K562 (cell line): ENCODE data around the gene NKD1. TPM values are rescaled to one million over a fixed set of nuclear protein-coding genes. Genes with fewer than 3 reads are reported as not detected.

ENCODE experiments used
- ATAC-seq: fragments of 200-7000 bp; cut with Tn5 transposase; 3 replicates; pipeline ENCODE4 v1.9.1; 2020; ENCODE audit warnings: moderate library complexity
- BruUV-seq: library from RNA; stranded (reverse); fragments of 400-500 nt; replicated peaks from 2 replicates; lab custom pipeline; 2021; lab: Mats Ljungman, UMichigan
- CTCF ChIA-PET: fragments of 300-600 bp; formaldehyde crosslinking; extraction: SDS; loops from one replicate; lab custom pipeline; 2021; ENCODE audit warnings: low intra/inter-chr PET ratio; lab: Yijun Ruan, JAX
- POLR2A ChIA-PET: fragments of 300-600, 350-650 bp; sonication (Branson Sonifier 250); formaldehyde crosslinking; extraction: SDS; loops from one replicate; lab custom pipeline; 2021; ENCODE audit warnings: antibody characterized with exemption, inconsistent platforms; lab: Yijun Ruan, JAX
- DNase-seq, 4 experiments: peaks; one replicate each; pipeline versions ENCODE4 v3.0.0 to v3.0.0-alpha.2; 2011 to 2018; ENCODE audit warnings: low spot score in 3 of 4, mixed read lengths in 3 of 4; ENCODE audit errors: extremely low read depth in 1 of 4
- FAIRE-seq: peaks from 2 replicates; lab custom pipeline; 2011; peaks lifted over from hg19 to GRCh38; lab: Jason Lieb, UNC
- H2AFZ ChIP-seq: 2 replicates; pipeline ENCODE4 v1.6.0; 2011; ENCODE audit warnings: low read depth, low read length, control low read depth, inconsistent platforms
- H3K27ac ChIP-seq: fragments of 200-600 bp; 3 replicates; pipeline ENCODE4 v1.8.0; 2011; ENCODE audit warnings: low read depth, mild to moderate bottlenecking, control low read depth, inconsistent platforms, low read length, moderate library complexity, mixed read lengths; ENCODE audit errors: extremely low read depth
- H3K27me3 ChIP-seq, 2 experiments: fragments of 300-600 bp in 1 of 2; 2 replicates in 1 of 2; 3 replicates in 1 of 2; pipeline versions ENCODE4 v1.6.0 to v1.8.0; 2011; ENCODE audit warnings: inconsistent platforms in 2 of 2, low read length in 2 of 2, mild to moderate bottlenecking in 1 of 2, mixed read lengths in 1 of 2, moderate library complexity in 1 of 2; ENCODE audit not compliant: control insufficient read depth in 2 of 2, insufficient read depth in 2 of 2
- H3K36me3 ChIP-seq: fragments of 300-600 bp; 3 replicates; pipeline ENCODE4 v1.8.0; 2011; ENCODE audit warnings: mild to moderate bottlenecking, low read length, inconsistent platforms; ENCODE audit not compliant: control insufficient read depth, insufficient read depth
- H3K4me1 ChIP-seq, 2 experiments: fragments of 200-600 bp in 1 of 2; replicated peaks in 1 of 2; 2 replicates in 1 of 2; 3 replicates in 1 of 2; pipeline versions ENCODE4 v1.5.1 to v1.8.0; 2011; ENCODE audit warnings: inconsistent platforms in 2 of 2, low read length in 2 of 2, mild to moderate bottlenecking in 1 of 2, mixed read lengths in 1 of 2, moderate library complexity in 1 of 2; ENCODE audit not compliant: control insufficient read depth in 2 of 2, insufficient read depth in 2 of 2
- H3K4me2 ChIP-seq: 2 replicates; pipeline ENCODE4 v1.6.1; 2011; ENCODE audit warnings: low read length, control low read depth, inconsistent platforms, mixed read lengths; ENCODE audit not compliant: insufficient read depth
- H3K4me3 ChIP-seq: fragments of 200-600 bp; sonication (generic), shearing (Covaris generic); 2 replicates; pipeline ENCODE4 v1.5.1; 2016; ENCODE audit warnings: control low read depth, inconsistent platforms
- H3K79me2 ChIP-seq: fragments of 200-600 bp; 3 replicates; pipeline ENCODE4 v1.8.0; 2011; ENCODE audit warnings: low read length, inconsistent platforms; ENCODE audit not compliant: control insufficient read depth, insufficient read depth
- H3K9ac ChIP-seq, 2 experiments: 2 replicates each; pipeline versions ENCODE4 v1.6.0 to v1.6.1; 2011; ENCODE audit warnings: low read depth in 2 of 2, low read length in 2 of 2, control low read depth in 1 of 2, inconsistent platforms in 1 of 2, mild to moderate bottlenecking in 1 of 2, mixed read lengths in 1 of 2; ENCODE audit not compliant: insufficient read depth in 1 of 2
- H3K9me1 ChIP-seq: one replicate; pipeline ENCODE4 v1.6.0; 2011; ENCODE audit warnings: inconsistent platforms, mild to moderate bottlenecking, low read length, moderate library complexity; ENCODE audit not compliant: control insufficient read depth, insufficient read depth
- H3K9me3 ChIP-seq: replicated peaks from 2 replicates; pipeline ENCODE4 v1.5.1; 2011; ENCODE audit warnings: low read depth, low read length, inconsistent platforms; ENCODE audit not compliant: control insufficient read depth, insufficient read depth
- H4K20me1 ChIP-seq: replicated peaks from 2 replicates; pipeline ENCODE4 v1.6.1; 2011; ENCODE audit warnings: low read length, inconsistent platforms, mixed read lengths; ENCODE audit not compliant: control insufficient read depth, insufficient read depth
- PKNOX1 ChIP-seq: fragments of 450-650 bp; IDR thresholded peaks from 2 replicates; pipeline ENCODE4 v1.6.1; 2016
- THRA ChIP-seq: fragments of 450-650 bp; IDR thresholded peaks from 2 replicates; pipeline ENCODE4 v1.6.1; 2017; ENCODE audit warnings: mild to moderate bottlenecking, moderate library complexity
- ZBTB12 ChIP-seq: fragments of 250-450 bp; sonication (Bioruptor Pico); IDR thresholded peaks from 2 replicates; pipeline ENCODE4 v1.4.0; 2020
- ZNF12 ChIP-seq: sonication (generic); formaldehyde crosslinking; IDR thresholded peaks from 2 replicates; pipeline ENCODE4 v1.4.0; 2020; ENCODE audit warnings: mild to moderate bottlenecking, missing genetic modification reagents
- ZNF324 ChIP-seq: fragments of 250-450 bp; sonication (Bioruptor Pico); IDR thresholded peaks from 2 replicates; pipeline ENCODE4 v1.4.0; 2020; ENCODE audit warnings: mild to moderate bottlenecking
- ZNF384 ChIP-seq: IDR thresholded peaks from 2 replicates; pipeline ENCODE4 v1.6.1; 2012; ENCODE audit warnings: low read depth, low read length, improper control_type of control experiment
- ZNF707 ChIP-seq: fragments of 250-450 bp; sonication (Bioruptor Pico); conservative IDR thresholded peaks from 2 replicates; pipeline ENCODE4 v1.8.0; 2022; ENCODE audit warnings: inconsistent platforms, mild to moderate bottlenecking, moderate library complexity
- WGBS: fragments of 100-300 bp; shearing (Covaris generic); methylation state at CpG from one replicate; pipeline ENCODE4 v1.1.6; 2016; ENCODE audit warnings: low coverage, mixed read lengths; ENCODE audit not compliant: insufficient coverage; ENCODE audit errors: missing lambda C conversion rate; 5-methylcytosine and 5-hydroxymethylcytosine counted together
- in situ Hi-C: fragments of 300-500 bp; cut with MboI; formaldehyde crosslinking; loops from 4 replicates; pipeline ENCODE4 v1.15.0; 2018; ENCODE audit warnings: inconsistent platforms, mixed read lengths
- intact Hi-C: fragments of 100-400 bp; cut with micrococcal nuclease; formaldehyde crosslinking; loops from 2 replicates; pipeline ENCODE4 v1.14.2; 2022
- polyA plus RNA-seq, 8 experiments: library from polyadenylated mRNA; depleted of rRNA in 4 of 8; stranded (reverse) in 5 of 8; unstranded in 3 of 8; fragments of >200 nt; fragmentation: Nextera tagmentation in 2 of 8; fragmentation: Illumina TruSeq in 1 of 8; extraction: Ambion mirVana in 2 of 8; extraction: Trizol in 1 of 8; gene quantifications; 2 replicates each; pipeline versions ENCODE4 v1.2.1 to v1.2.3, GENCODE V29; 2011 to 2014; ENCODE audit warnings: inconsistent platforms in 1 of 8, missing spikeins in 1 of 8
- total RNA-seq, 7 experiments: library from RNA; depleted of rRNA in 6 of 7; stranded (reverse); fragments of >200 nt in 6 of 7; fragmentation: Illumina TruSeq in 2 of 7; extraction: Trizol in 2 of 7; gene quantifications; 2 replicates each; pipeline versions ENCODE4 v1.2.1 to v1.2.3, GENCODE V29; 2011 to 2021; ENCODE audit warnings: low replicate concordance in 1 of 7
- TF ChIP-seq, protein P1 (sequence below): fragments of 450-650 bp; IDR thresholded peaks from 2 replicates; pipeline ENCODE4 v1.6.1; 2016; ENCODE audit warnings: mild to moderate bottlenecking, moderate library complexity

NKD1 gene
- total and polyA plus RNA-seq, 9 of the 15 experiments (the other 6 are each of a cell fraction or from before 2014, with no cell fraction given), result under 0.01 to 0.24 (median 0.04) TPM; not detected in 2

DNA sequence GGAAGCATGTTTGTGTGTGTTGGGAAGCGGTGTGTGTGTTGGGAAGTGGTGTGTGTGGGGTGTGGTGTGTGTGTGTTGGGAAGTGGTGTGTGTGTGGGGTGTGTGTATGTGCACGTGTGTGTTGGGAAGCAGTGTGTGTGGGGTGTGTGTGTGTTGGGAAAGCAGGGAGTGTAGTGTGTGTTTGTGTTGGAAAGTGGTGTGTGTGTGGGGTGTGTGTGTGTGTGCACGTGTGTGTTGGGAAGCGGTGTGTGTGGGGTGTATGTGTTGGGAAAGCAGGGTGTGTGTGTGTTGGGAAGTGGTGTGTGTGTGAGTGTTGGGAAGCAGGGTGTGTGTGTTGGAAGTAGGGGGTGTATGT lies 144.4 kb downstream of the NKD1 start:
- DNase-seq (no peak), ATAC-seq (no peak), FAIRE-seq (no peak)
- Histone ChIP-seq H3K9ac (no peak overlapping the region), H3K27ac (no peak overlapping the region), H3K9me3 (no peaks in the 10 kb centered on the region), H3K36me3 (no peaks in the 10 kb centered on the region), H3K4me3 (no peak overlapping the region), H3K27me3 (peaks cover 4 to 24% of the 10 kb centered on the region in 2 experiments; a peak in 3 of 5 replicates), H3K4me1 (peaks cover 9% of the 10 kb centered on the region in 2 experiments; a peak in 4 of 5 replicates), H2AFZ (no peak overlapping the region), H4K20me1 (no peaks in the 10 kb centered on the region; the same call in 1 of the 2 replicates), H3K79me2 (no peaks in the 10 kb centered on the region), H3K4me2 (peak overlapping the region; percentile 35; the same call in 1 of the 2 replicates), H3K9me1 (no peaks in the 10 kb centered on the region)
- CTCF ChIA-PET, result no interaction called here
- in situ Hi-C loops (no loop called here), intact Hi-C loops (no loop called here)
- no TSS peak for BruUV-seq
- POLR2A ChIA-PET, result no interaction called here
- WGBS, result 21% methylated on average over 3 of the region's 4 CpGs
- TF ChIP-seq, protein P1, sequence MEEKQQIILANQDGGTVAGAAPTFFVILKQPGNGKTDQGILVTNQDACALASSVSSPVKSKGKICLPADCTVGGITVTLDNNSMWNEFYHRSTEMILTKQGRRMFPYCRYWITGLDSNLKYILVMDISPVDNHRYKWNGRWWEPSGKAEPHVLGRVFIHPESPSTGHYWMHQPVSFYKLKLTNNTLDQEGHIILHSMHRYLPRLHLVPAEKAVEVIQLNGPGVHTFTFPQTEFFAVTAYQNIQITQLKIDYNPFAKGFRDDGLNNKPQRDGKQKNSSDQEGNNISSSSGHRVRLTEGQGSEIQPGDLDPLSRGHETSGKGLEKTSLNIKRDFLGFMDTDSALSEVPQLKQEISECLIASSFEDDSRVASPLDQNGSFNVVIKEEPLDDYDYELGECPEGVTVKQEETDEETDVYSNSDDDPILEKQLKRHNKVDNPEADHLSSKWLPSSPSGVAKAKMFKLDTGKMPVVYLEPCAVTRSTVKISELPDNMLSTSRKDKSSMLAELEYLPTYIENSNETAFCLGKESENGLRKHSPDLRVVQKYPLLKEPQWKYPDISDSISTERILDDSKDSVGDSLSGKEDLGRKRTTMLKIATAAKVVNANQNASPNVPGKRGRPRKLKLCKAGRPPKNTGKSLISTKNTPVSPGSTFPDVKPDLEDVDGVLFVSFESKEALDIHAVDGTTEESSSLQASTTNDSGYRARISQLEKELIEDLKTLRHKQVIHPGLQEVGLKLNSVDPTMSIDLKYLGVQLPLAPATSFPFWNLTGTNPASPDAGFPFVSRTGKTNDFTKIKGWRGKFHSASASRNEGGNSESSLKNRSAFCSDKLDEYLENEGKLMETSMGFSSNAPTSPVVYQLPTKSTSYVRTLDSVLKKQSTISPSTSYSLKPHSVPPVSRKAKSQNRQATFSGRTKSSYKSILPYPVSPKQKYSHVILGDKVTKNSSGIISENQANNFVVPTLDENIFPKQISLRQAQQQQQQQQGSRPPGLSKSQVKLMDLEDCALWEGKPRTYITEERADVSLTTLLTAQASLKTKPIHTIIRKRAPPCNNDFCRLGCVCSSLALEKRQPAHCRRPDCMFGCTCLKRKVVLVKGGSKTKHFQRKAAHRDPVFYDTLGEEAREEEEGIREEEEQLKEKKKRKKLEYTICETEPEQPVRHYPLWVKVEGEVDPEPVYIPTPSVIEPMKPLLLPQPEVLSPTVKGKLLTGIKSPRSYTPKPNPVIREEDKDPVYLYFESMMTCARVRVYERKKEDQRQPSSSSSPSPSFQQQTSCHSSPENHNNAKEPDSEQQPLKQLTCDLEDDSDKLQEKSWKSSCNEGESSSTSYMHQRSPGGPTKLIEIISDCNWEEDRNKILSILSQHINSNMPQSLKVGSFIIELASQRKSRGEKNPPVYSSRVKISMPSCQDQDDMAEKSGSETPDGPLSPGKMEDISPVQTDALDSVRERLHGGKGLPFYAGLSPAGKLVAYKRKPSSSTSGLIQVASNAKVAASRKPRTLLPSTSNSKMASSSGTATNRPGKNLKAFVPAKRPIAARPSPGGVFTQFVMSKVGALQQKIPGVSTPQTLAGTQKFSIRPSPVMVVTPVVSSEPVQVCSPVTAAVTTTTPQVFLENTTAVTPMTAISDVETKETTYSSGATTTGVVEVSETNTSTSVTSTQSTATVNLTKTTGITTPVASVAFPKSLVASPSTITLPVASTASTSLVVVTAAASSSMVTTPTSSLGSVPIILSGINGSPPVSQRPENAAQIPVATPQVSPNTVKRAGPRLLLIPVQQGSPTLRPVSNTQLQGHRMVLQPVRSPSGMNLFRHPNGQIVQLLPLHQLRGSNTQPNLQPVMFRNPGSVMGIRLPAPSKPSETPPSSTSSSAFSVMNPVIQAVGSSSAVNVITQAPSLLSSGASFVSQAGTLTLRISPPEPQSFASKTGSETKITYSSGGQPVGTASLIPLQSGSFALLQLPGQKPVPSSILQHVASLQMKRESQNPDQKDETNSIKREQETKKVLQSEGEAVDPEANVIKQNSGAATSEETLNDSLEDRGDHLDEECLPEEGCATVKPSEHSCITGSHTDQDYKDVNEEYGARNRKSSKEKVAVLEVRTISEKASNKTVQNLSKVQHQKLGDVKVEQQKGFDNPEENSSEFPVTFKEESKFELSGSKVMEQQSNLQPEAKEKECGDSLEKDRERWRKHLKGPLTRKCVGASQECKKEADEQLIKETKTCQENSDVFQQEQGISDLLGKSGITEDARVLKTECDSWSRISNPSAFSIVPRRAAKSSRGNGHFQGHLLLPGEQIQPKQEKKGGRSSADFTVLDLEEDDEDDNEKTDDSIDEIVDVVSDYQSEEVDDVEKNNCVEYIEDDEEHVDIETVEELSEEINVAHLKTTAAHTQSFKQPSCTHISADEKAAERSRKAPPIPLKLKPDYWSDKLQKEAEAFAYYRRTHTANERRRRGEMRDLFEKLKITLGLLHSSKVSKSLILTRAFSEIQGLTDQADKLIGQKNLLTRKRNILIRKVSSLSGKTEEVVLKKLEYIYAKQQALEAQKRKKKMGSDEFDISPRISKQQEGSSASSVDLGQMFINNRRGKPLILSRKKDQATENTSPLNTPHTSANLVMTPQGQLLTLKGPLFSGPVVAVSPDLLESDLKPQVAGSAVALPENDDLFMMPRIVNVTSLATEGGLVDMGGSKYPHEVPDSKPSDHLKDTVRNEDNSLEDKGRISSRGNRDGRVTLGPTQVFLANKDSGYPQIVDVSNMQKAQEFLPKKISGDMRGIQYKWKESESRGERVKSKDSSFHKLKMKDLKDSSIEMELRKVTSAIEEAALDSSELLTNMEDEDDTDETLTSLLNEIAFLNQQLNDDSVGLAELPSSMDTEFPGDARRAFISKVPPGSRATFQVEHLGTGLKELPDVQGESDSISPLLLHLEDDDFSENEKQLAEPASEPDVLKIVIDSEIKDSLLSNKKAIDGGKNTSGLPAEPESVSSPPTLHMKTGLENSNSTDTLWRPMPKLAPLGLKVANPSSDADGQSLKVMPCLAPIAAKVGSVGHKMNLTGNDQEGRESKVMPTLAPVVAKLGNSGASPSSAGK, result no peak
- no peak for TF ChIP-seq PKNOX1
- no peak for TF ChIP-seq ZNF12
- TF ChIP-seq ZNF324, result no peak
- no peak for TF ChIP-seq ZBTB12 (CRISPR knock-in tag)
- TF ChIP-seq THRA, result no peak
- TF ChIP-seq ZNF707 (CRISPR knock-in tag), result no peak
- TF ChIP-seq ZNF384, result no peak
